8988T (cell line): ENCODE data around the gene EBI3.
"Not testable (repeated sequence)": the region's sequence is repeated elsewhere in the genome, so short reads cannot be mapped to it uniquely, and the experiment has no call there.

Experiments
- DNase-seq: peaks from one replicate; pipeline ENCODE4 v3.0.0; 2011

EBI3 gene

DNA sequence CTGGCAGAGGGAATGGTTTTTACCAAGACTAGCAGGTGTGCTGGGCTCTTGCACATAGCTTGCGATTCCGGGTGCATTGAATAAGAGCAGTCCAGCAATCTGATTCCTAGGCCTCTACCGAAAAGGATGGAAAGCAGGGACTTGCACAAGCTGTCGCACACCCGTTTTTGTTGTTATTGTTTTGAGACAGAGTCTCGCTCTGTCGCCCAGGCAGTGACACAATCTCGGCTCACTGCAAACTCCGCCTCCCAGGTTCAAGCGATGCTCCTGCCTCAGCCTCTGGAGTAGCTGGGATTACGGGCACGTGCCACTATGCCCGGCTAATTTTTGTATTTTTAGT, 5.5 kb downstream of the EBI3 start:
- no peak for DNase-seq

DNA sequence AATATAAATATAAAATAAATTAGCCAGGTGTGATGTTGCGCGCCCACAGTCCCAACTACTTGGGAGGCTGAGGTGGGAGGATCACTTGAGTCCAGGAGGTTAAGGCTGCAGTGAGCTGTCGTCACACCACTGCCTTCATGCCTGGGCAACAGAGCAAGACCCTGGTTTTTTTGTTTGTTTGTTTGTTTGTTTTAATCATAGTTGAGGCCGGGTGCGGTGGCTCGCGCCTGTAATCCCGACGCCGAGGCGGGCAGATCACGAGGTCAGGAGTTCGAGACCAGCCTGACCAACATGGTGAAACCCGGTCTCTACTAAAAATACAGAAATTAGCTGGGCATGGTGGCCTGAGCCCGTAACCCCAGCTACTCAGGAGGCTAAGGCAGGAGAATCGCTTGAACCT, 8.2 kb downstream of the EBI3 start:
- DNase-seq = not testable (repeated sequence)

DNA sequence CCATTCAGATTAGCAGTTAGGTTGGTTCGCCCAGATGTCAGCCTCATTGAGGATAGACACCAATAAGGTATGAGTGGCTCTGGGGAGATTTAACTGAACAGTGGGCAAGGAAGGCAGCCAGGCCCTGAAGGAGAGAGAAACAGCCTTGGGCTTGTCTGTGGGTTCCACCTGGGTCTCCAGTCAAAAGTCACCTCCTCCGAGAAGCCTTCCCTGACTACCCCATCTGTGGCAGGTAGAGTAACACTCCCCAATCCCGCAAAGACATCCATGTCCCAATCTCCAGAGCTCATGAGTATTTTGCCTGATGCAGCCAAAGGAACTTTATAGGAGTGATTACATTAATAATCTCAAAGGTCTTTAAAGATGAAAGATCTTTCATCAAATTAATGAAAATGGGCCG, 9.5 kb downstream of the EBI3 start:
- no peak for DNase-seq

DNA sequence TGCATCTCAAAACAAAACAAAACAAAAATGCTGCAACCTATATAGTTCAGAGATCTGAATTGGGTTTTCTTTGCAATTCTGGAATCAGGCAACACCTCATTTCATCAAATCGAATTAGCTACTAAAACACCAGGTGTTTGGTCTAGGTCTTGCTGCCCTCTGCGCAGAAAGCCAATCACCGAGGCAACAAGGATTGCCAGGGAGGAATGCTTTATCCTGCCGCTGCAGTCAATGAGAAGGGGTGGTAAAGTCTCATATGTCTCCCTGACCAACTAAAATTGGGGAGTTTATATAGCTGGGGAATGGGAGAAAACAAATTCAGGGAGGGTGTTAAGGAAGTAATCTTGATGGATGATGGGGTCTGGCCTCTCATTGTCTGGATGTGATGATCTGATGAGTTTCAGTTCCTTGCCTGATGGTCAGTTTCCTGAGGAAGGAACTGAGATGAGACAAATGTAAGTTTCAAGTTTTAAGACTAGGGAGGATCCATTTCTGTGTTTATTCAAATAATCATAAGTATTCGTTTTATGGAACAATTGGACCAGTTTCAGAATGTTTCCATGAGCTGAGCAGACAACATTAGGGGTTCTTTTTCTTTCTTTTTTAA, 12.6 kb downstream of the EBI3 start:
- no peak for DNase-seq

DNA sequence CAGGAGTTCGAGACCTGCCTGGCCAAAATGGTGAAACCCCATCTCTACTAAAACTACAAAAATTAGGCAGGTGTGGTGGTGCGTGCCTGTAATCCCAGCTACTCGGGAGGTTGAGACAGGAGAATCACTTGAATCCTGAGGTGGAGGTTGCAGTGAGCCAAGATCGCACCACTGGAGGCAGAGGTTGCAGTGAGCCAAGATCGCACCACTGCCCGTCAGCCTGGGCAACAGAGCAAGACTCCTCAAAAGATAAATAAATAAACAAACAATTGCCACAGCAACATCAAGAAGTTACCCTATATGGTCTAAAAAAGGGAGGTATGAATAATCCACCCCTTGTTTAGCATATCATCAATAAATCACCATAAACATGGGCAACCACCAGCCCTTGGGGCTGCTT, 16.6 kb downstream of the EBI3 start:
- not testable (repeated sequence) for DNase-seq

DNA sequence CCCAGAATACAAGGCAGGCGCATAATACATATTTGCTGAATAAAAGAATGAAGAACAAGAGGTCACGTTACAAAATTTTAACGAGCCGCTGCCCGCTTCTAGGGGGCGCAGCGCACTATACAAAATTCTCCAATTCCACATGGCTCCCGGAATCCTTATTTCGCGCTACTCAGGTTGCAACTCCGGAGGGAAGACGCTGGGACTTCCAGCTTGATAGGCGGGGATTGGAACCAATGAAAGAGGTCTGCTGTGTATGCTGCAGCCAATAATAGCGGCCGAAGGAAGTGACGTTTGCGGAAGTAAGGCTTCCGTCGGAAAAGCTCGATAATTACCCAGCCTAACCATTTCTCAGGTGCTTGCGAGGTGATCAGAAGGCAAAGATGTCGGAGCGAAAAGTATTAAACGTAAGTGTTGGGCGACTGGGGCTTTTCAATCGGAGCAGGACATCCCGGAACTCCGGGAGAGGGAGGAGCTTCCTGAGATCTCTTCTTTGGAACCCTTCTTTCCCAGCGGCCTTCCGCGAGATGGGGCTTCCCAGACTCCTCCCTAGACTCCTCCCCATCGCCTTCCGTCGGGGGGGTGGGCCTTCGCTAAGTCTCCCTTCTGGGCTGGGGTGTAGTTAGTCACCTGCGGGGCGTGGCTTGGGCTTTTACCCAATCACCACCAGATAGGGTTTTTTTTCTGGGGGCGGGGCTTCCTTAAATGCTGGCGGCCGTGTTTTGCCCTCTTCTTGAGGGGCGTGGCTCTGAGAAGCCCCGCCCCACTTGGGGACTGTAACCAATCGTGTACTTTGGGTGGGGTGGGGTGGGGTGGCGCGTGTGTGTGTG, 17.7 kb downstream of the EBI3 start, which contains the start of gene YJU2:
TSS of gene YJU2 (plus strand) at position 314 of the 827 bp plus-strand sequence. CDS start at position 381, 67 bp downstream.
- DNase-seq = peak; percentile 68

DNA sequence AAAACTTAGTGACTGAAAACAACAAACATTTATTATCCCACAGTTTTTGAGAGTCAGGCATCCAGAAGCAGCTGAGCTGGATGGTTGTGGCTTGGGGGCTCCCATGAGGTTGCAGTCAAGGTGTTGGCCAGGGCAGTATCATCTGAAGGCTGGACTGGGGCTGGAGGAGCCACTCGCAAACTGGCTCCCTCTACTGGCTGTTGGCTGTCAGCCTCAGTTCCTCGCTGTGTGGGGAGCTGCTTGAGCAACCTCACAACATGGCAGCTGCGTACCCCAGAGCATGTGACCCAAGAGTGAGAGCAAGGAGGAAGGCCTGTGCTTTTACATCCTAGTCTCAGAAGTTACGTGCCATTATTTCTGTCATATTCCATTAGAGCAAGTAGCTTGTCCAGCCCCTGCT, 27.2 kb downstream of the EBI3 start:
- DNase-seq = no peak

DNA sequence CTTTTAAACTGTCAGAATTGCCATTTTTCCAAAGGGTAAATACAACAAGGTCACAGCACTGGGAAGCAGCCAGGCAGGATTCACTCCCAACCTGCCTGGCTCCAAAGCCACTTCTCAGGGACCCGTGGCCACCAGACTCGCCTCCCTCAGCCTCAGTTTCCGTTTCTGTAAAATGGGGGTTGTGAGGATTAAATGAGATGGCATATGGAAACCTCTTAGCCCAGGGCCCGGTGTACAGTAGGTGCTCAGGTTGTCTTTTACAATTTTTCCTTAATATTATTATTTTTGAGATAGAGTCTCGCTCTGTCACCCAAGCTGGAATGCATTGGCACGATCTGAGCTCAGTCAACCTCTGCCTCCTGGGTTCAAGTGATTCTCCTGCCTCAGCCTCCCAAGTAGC, 27.7 kb downstream of the EBI3 start:
- DNase-seq = no peak

DNA sequence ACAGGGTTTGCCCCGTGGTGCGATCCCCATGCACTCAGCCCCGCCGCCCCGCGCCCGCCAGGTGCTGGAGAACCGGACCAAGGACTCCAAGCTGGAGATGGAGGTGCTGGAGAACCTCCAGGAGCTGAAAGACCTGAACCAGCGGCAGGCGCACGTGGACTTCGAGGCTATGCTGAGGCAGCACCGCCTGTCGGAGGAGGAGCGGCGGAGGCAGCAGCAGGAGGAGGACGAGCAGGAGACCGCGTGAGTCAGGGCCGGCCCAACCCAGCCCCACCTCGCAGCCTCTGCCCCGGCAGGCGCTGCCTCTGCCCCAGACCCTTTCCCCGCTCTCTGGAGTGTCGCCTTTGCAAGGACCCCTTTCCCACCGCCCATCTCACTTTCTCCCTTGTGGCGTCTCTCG, 28.9 kb downstream of the EBI3 start:
- DNase-seq = no peak

DNA sequence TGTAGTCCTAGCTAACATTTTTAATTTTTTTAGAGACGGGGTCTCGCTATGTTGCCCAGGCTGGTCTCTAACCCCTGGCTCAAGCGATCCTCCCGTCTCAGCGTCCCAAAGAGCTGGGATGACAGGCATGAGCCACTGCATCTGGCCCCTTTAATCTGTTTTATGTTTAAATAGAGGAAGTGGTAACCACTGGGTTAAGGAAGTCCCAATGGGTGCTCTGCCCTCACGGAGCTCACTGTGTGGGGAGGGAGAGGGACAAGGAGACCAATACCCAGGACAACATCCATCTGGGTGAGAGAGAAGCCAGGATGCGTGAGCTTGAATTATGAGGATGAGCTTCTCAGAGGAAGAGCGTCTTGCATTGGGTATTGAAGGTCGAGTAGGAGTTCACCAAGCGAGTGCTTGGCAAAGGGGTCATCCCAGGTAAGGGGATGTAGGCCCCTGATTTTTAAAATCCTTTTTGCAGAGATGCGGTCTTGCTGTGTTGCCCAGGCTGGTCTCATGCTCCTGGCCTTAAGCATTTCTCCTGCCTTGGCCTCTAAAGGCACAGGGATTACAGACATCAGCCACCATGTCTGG, 31.4 kb downstream of the EBI3 start:
- no peak for DNase-seq

DNA sequence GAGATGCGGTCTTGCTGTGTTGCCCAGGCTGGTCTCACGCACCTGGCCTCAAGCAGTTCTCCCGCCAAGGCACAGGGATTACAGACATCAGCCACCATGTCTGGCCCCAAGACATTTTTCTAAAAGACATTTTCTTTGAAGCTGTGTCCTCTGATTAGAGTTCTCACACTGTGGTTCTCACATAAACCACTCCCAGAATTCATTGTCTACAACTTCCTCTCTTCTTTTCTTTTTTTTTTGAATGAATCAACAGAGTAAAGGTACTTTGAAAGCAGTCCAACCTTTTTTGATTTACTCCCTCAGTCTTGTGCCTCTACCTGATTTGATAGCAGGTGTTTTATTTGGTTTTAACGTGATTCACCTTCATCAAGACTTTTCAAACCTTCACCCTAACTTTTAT, 35.5 kb downstream of the EBI3 start:
- DNase-seq = no peak

DNA sequence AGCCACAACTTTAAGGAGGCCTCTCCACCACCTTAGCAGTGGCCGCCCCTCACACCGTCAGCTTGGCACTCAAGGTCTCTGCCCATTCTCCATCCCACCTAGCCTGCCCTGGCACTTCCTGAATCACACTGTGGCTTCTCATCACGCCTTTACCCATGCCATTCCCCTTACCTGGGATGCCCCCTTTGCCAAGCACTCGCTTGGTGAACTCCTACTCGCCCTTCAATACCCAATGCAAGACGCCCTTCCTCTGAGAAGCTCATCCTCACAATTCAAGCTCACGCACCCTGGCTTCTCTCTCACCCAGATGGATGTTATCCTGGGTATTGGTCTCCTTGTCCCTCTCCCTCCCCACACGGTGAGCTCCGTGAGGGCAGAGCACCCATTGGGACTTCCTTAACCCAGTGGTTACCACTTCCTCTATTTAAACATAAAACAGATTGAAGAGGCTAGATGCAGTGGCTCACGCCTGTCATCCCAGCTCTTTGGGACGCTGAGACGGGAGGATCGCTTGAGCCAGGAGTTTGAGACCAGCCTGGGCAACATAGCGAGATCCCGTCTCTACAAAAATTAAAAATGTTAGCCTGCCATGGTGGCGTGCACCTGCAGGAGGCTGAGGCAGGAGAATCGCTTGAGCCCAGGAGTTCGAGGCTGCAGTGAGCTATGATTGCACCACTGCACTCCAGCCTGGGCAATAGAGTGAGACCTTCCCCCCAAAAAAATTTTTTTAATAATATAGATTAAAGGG, 37.1 kb downstream of the EBI3 start:
- DNase-seq = no peak

DNA sequence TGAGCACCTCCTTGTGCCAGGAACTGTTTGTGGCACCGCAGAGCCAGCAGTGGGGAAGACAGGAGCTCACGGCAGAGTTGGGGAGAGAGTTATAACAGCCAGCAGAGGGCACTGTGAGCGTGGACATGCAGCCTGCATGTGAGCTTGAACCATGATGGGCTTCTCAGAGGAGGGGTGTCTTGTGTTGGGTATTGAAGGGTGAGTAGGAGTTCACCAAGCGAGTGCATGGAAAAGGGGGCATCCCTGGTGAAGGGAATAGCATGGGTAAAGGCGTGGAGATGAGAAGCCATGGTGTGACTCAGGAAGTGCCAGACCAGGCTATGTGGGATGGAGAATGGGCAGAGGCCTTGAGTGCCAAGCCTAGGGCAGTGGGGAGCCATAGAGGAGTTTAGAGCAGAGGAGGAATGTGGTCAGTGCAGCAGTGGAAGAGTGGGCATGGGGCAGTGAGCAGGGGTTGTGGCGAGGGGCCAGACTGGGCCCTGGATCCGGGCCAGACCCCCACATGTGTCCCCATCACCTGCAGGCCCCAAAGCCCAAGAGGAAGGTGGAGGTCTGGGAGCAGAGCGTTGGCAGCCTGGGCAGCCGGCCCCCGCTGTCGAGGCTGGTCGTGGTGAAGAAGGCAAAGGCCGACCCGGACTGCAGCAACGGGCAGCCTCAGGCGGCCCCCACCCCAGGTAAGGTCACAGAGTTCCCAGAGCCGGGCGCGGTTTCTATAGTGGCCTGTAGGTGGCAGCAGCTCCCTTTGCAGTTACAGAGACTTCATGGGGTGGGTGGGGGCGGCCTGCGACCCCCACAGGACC, 38.0 kb downstream of the EBI3 start:
- DNase-seq = peak; percentile 66

DNA sequence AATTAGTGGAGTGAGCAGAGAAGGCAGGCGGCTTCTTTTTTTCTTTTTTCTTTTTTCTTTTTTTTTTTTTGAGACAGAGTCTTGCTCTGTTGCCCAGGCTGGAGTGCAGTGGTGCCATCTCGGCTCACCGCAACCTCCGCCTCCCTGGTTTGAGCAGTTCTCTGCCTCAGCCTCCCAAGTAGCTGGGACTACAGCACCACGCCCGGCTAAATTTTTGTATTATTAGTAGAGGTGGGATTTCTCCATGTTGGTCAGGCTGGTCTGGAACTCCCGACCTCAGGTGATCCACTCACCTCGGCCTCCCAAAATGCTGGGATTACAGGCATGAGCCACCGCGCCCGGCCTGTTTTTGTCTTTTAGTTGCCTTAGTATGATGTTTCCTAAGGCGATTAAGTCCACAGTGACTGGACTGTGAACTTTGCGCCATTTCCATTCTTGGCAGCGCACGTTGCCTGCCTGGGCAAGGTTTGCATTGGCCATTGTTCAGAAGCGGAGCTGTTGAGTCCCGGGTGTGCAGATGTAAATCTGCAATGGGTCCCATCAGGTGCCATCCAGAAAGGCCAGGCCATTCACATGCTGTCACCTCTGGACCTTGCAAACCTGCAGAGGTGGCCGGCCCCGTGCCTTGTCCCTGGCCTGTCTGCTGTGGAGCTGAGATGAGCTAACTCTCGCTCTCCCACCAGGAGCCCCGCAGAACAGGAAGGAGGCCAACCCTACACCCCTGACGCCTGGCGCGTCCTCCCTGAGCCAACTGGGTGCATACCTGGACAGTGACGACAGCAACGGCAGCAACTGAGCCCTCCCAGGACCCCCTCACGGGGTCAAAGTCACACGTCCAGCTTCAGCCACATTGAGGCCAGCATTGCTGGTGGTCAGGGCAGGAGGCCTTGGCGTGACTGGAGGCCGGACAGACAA, 38.8 kb downstream of the EBI3 start:
- no peak for DNase-seq

DNA sequence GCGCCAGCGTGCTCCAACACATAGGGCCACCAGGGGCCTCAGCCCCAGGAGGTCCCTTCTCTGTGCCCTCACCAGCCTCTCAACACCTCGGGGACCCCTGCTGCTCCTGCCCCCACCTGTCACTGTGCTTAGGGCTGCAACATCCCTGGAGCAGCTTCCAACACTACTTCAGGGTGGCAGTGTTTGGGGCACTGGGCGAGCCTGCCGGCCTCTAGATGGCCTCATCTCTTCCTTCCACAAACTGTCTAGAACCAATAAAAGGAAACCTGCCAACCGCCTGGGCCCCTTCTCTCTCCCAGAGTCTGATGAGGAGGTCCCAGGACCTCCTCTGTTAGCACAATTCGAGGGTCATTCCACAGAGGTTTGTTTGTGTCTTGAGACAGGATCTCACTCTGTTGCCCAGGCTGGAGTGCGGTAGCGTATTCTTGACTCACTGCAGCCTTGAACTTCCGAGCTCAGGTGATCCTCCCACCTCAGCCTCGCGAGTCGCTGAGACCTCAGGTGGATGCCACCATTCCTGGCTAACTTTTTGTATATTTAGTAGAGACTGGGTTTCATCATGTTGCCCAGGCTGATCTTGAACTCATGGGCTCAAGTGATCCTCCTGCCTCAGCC, 39.6 kb downstream of the EBI3 start:
- DNase-seq = no peak

DNA sequence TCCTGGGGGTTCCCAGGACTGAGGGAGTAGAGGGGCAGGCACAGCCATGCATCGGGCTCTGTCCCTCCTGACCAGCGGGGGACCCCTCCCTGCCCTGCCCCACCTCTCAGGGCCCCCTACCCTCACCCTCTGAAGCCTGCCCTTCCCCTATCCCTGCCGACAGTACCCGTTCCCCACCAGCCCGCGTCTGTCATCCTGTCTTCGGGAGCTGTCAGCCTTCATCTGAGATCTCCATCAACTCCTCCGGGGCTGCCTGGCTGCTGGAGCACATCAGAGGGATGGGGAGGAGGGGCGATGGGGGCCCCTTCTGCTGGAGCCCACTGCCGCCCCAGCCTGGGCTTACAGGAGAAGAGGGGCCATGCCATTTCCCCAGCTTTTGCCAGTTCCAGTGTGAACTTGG, 43.6 kb downstream of the EBI3 start:
- no peak for DNase-seq

DNA sequence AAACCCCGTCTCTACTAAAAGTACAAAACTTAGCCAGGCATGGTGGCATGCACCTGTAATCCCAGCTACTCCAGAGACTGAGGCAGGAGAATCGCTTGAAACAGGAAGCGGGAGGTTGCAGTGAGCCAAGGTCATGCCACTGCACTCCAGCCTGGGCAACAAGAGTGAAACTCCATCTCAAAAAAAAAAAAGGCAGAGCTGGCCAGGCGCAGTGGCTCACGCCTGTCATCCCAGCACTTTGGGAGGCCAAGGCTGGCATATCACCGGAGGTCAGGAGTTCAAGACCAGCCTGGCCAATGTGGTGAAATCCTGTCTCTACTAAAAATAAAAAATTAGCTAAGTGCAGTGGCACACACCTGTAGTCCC, 45.0 kb downstream of the EBI3 start:
- DNase-seq = not testable (repeated sequence)

DNA sequence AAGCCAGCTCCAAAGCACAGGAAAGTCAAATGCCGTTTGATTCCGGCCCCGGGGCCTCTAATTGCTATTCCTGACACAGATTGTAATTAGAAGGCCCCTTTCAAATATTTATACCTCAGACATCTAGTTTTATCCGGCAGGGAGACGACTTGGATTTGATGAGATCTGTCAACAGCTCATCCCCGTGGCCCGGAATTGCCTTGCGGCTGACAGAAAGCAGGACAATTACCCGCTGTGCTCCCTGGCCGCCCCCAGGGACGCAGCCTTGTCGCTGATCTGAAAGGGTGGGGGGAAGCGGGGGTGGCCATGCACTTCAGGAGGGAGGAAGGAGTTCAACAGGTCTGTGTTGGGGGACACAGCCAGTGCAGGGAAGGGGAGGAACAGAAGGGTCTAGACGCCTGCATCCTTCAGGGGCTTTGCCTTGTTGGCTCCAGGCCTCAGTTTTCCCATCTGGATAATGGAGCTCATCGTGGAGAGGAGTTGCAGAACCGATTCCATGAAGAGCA, 47.9 kb downstream of the EBI3 start:
- peak; percentile 14 for DNase-seq

DNA sequence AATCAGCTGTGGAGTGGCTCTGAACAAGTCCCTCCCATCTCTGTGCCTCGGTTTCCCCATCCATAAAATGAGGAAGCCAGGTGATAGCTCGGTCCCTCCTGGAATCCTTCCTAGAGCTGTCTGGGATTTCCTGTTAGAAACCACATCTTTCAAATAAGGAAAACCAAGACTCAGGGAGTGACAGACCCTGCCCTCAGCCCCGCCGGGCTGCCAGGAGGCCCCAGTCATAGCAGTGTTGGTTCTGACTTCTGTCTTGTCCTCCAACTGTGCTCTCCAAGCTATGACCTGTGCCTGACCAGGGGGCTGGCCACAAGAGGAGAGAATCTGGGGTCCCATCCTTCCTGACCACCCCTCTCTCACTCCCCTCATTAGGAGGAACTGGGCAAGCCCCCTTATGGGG, 48.7 kb downstream of the EBI3 start:
- no peak for DNase-seq

DNA sequence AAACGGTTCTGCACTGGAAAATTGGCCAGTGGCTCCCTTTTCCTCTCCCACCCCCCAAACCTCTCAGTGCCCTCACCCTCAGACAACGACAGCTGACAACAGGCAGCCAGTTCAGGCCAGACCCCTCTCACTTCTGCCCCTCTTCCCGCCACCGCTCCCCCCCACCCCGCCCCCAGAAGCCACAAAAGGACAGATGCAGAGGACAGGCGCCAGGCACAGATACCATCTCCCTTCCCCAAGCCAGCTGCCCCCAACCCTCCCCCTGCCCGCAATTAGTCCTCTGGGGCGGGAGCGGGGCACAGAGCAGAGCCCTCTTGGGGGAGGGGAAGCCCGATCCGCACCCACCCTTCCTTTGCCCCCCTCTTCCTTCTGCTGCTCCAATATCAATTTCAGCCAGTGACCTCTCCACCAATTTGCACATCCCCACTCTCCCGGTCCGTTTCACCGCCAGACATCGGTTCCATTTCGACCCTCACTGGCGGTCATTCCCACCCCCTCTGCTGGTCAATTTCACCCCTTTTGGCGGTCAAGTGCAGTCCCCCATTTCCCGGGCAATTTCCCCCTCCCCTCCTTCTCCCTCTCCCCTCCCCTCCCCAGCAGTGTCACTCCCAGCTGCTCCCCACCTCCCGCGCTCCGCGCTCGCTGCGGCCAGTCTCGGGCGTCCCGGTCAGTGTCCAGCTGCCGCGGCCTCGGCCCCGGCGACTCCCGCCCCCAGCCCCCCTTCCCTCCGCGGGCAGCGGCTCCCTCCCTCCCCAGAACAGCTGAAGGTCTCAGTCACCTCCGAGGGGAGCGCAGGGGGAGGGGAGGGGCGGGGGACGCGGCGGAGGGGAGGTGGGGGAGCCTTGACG, 49.3 kb downstream of the EBI3 start, which contains the start of gene SHD:
TSS of gene SHD (plus strand) at position 848 of the 848 bp plus-strand sequence. CDS start 798 bp downstream, outside the sequence.
- DNase-seq = no peak
